ENCODE data around the gene CMC4.

DNA sequence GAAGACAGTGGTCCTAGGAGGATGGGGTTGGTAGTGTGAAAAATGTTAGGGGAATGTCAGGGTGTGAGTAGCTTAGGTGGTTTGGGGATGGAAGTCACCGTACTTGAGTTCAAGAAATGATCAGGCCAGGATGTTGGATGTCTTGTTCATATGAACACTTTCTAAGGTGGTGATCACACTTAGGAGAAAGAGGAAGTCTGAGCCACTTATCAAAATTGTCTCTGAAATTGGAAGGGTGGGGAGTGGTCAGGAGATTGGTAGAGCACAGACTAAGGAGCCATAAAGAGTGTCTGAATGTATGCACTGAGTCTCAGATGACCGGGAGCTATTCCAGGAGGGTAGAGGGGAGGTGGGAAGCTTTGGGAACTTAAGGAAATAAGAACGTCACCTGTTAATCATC lies 17.3 kb downstream of the CMC4 start:
- TF ChIP-seq, protein P1, sequence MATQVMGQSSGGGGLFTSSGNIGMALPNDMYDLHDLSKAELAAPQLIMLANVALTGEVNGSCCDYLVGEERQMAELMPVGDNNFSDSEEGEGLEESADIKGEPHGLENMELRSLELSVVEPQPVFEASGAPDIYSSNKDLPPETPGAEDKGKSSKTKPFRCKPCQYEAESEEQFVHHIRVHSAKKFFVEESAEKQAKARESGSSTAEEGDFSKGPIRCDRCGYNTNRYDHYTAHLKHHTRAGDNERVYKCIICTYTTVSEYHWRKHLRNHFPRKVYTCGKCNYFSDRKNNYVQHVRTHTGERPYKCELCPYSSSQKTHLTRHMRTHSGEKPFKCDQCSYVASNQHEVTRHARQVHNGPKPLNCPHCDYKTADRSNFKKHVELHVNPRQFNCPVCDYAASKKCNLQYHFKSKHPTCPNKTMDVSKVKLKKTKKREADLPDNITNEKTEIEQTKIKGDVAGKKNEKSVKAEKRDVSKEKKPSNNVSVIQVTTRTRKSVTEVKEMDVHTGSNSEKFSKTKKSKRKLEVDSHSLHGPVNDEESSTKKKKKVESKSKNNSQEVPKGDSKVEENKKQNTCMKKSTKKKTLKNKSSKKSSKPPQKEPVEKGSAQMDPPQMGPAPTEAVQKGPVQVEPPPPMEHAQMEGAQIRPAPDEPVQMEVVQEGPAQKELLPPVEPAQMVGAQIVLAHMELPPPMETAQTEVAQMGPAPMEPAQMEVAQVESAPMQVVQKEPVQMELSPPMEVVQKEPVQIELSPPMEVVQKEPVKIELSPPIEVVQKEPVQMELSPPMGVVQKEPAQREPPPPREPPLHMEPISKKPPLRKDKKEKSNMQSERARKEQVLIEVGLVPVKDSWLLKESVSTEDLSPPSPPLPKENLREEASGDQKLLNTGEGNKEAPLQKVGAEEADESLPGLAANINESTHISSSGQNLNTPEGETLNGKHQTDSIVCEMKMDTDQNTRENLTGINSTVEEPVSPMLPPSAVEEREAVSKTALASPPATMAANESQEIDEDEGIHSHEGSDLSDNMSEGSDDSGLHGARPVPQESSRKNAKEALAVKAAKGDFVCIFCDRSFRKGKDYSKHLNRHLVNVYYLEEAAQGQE (IDR thresholded peaks at IDR 0.05; ENCODE audit: low read depth), result no peak
- TF ChIP-seq FOXM1 (IDR thresholded peaks at IDR 0.05; ENCODE audit: borderline replicate concordance, low read depth) (no peak), RAD21 (IDR thresholded peaks at IDR 0.05; ENCODE audit: low read depth) (no peak), CEBPB (IDR thresholded peaks at IDR 0.05) (no peak), TCF12 (IDR thresholded peaks at IDR 0.05; ENCODE audit: low read depth) (no peak), TAF1 (IDR thresholded peaks at IDR 0.05; ENCODE audit: low read depth) (no peak), NFIC (IDR thresholded peaks at IDR 0.05) (no peak), TEAD4 (IDR thresholded peaks at IDR 0.05) (no peak), YY1 (IDR thresholded peaks at IDR 0.05; ENCODE audit: low read depth) (no peak), ZBTB7A (IDR thresholded peaks at IDR 0.05; ENCODE audit: low read depth) (no peak), EP300 (IDR thresholded peaks at IDR 0.05; ENCODE audit: borderline replicate concordance) (no peak)
- TF ChIP-seq, protein P2, sequence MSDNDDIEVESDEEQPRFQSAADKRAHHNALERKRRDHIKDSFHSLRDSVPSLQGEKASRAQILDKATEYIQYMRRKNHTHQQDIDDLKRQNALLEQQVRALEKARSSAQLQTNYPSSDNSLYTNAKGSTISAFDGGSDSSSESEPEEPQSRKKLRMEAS (IDR thresholded peaks at IDR 0.05), result no peak
